MM.1S (cell line): ENCODE results near the gene ZIC4.

Experiments
- CTCF ChIP-seq: fragments of 300-600 bp; sonication (generic); IDR thresholded peaks from 2 replicates; pipeline ENCODE4 v1.5.1; 2016; ENCODE audit warnings: antibody characterized with exemption, low read length, mixed read lengths
- EZH2phosphoT487 ChIP-seq: fragments of 300-600 bp; sonication (generic); IDR thresholded peaks from 2 replicates; pipeline ENCODE4 v1.6.1; 2018; ENCODE audit warnings: antibody characterized with exemption, low read length

- no peak for TF ChIP-seq CTCF
- no peak for TF ChIP-seq EZH2phosphoT487
Measured at GRCh38 chr3:147393261-147393942, 12.9 kb downstream of the ZIC4 start.
